CD4-positive, alpha-beta T cell treated with Interleukin-1 beta for 1 hour (primary cell): ENCODE results near the gene CNTN2.
A peak's percentile ranks its signal among the peaks of the same experiment; 100 is the strongest.

ENCODE experiments used
- DNase-seq, 2 donors: peaks; one replicate each; pipeline ENCODE4 v3.0.0-alpha.2; 2020 to 2022

The CNTN2 gene

DNA sequence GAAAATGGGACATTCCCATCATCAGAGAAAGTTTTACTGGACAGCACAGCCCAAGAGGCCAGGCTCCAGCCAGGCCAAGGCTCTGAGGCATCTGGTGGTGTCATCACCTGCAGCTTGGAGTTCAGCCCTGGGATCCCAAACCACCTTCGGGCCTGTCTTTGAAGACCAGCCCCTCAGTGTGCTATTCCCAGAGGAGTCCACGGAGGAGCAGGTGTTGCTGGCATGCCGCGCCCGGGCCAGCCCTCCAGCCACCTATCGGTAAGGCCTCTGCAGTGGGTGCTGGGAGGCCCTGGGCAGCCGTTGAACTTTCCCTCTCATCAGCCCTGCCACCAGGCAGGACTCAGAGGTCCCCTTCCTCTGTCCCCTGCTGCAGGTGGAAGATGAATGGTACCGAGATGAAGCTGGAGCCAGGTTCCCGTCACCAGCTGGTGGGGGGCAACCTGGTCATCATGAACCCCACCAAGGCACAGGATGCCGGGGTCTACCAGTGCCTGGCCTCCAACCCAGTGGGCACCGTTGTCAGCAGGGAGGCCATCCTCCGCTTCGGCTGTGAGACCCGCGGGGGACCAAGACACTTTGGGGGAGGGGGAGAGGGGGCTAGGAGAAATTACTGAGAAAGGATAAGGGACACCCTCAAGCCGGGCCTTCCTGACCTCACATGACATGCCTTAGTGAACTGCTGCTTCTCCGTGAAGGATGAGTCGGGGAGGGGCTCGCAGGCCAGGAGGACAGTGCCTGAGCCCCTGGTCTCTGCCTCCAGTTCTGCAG is 15.0 kb downstream of the CNTN2 start:
- DNase-seq: no peak

DNA sequence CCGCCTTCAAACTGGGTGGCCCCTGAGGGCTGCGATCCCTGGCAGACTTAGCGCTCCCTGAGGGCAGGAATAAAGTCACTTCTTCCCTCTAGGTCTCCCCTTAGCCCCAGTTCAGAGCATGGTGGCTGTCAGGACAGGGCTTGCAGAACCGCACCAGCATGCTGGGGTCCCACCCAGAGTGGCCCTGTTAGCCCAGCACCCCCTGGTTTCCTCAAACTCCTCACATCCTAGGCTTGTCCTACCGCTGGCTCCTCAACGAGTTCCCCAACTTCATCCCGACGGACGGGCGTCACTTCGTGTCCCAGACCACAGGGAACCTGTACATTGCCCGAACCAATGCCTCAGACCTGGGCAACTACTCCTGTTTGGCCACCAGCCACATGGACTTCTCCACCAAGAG is 15.8 kb downstream of the CNTN2 start:
- no peak for DNase-seq

DNA sequence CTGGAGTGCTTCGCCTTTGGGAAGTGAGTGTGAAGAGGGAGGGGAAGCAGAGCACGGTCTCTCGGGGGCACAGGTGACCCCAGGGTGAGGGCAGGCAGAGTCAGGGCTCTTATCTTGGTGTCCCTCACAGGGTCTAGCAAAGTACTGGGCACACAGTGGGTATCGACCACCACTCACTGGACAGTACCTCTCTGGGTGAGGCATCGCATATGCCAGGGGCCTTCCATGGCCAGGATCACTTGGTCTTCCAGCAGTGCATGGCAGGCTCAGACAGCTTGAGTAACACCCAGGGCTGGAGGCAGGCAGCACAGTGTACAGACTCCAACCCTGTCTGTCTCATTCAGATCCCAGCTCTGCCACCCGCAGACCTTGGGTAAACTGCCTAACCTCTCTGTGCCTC is 16.6 kb downstream of the CNTN2 start:
- no peak for DNase-seq

DNA sequence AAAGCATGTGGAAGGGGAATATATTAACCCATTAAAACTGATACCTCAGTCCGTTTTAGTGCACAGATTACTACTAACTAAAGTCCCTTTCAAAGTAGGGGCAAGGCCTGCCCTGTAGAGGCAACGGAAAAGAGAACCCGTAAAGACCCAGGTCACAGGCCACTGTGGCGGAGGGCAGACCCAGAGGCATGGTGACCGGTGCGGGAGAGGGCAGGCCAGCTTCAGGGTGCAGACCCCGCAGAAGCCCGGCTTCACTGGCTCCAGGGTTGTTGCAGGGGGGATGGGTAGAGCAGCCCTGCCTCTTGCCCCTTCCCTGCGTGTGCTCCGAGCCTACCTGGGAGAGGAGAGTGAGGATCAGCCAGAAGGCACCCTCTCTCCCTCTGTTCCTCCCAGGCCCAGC is 17.7 kb downstream of the CNTN2 start:
- no peak for DNase-seq

DNA sequence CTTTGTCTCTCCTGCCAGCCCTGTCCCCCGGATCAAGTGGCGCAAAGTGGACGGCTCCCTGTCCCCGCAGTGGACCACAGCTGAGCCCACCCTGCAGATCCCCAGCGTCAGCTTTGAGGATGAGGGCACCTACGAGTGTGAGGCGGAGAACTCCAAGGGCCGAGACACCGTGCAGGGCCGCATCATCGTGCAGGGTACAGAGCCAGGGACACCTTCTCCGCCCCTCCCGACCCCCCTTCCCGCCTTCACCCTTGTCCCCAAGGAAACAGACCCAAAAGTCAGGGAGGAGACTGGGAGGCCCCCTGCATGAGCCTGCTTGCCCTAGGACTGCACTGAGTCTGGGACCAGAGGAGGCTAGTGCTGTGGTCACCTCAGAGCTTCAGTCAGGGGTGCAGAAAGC is 18.2 kb downstream of the CNTN2 start:
- DNase-seq: no peak

DNA sequence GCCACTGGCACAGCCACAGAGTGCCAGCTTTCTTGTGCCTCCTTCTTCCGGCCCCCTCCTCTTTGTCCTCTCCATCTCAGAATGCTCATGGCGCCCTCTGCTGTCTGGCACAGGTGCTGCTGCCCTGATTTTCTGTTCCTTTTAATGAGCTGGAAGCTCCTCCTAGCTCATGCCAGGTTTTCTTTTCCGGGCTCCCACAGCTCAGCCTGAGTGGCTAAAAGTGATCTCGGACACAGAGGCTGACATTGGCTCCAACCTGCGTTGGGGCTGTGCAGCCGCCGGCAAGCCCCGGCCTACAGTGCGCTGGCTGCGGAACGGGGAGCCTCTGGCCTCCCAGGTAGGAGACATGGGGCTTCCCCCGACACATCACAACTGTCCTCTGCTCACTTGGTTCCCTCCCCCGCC is 18.7 kb downstream of the CNTN2 start:
- peak; percentile 60 to 65 for DNase-seq

DNA sequence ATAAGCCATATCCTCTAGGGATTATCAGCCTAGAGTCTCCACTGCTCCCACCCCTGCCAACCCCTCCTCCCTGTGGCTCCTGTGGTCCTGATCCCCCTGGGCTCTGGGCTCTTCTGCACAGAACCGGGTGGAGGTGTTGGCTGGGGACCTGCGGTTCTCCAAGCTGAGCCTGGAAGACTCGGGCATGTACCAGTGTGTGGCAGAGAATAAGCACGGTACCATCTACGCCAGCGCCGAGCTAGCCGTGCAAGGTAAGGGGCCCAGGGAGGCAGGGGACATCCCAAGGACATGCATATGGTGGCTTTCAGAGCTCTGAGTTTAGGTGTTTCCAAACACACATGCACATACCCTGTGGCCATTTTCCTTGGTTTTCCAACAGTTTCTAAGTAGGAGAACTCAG is 19.3 kb downstream of the CNTN2 start:
- DNase-seq: no peak

DNA sequence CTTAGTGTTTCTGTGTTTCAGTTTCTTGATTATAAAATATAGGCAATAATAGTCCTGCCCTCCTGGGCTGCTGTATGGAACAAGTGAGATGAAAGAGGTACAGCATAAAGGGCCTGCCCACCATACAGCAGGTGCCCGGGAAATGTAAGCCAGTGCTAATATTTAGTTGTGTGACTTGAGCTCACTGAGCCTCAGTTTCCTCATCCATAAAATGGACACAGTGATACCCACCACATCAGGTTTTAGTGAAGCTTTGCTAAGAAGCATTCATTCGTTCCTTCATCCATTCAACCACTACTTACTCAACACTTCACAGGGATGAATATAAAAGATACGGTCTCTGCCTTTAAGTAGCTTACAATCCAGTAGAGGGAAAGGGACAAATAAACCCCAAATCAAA is 19.9 kb downstream of the CNTN2 start:
- DNase-seq: no peak

DNA sequence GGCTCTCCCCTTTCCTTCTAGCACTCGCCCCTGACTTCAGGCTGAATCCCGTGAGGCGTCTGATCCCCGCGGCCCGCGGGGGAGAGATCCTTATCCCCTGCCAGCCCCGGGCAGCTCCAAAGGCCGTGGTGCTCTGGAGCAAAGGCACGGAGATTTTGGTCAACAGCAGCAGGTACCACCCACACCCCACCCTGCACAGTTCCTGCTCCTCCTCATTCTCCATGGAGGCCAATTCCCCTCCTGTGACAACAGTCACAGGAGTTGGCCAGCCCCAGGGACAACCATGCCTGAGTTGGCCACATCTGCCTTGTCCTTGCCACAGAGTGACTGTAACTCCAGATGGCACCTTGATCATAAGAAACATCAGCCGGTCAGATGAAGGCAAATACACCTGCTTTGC is 21.3 kb downstream of the CNTN2 start:
- no peak for DNase-seq

DNA sequence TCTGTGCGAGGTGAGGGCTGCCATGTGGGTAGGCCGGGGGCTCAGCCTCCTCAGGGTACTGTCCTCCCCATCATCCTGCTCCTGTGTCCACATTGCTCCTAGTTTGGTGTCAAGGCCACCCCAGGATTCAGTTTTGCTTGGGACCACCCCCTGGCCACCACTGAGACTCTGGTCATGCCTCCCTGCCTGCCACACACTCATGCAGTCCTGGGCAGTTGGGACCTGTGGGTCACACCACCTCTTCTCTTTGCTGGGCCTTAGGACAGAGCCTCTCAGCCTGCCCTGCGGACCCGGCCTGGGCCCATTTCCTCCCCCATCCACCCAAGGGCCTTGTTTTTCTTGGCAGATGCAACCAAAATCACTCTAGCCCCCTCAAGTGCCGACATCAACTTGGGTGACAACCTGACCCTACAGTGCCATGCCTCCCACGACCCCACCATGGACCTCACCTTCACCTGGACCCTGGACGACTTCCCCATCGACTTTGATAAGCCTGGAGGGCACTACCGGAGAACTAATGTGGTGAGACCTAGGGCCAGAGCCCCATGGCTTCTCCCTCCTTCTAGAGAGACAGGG is 21.8 kb downstream of the CNTN2 start:
- no peak for DNase-seq

DNA sequence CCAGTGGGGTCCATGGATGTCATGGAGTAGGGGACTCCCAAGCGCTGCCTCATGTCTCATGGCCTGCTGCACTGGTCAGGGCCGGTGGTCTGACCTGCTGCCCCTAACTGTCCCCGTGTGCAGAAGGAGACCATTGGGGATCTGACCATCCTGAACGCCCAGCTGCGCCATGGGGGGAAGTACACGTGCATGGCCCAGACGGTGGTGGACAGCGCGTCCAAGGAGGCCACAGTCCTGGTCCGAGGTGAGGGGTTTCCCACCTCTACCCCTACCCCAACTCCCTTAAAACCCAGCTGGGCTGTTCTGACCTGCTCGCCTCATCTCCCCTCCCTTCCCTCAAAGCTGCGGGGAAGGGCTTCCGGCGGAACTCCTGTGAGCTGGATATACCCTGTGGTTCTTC is 22.7 kb downstream of the CNTN2 start:
- no peak for DNase-seq

DNA sequence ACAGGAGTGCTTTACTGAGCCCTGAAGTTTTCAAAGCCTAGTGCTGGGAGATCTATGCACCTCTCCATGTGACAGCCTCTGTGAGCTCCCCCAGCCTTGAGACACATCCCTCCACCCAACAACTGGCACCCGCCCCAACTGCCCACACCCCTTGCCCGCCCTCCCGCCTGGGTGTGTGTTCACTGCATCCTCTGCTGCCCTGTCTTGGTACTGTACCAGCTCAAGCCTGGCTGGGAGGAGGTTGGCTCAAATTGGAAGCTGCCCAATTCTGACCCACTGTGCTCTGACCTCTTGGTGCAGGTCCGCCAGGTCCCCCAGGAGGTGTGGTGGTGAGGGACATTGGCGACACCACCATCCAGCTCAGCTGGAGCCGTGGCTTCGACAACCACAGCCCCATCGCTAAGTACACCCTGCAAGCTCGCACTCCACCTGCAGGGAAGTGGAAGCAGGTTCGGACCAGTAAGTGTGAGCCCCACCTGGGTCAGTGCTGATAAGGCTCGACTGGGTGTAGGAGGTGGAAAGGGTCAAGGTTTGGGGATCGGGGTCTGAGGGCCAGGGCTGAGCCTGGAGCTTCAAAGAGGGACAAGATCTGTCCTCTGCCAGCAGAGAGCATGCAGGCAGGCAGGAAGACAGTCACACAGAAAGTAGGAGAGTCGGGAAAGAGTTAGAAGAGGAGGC is 23.3 kb downstream of the CNTN2 start:
- DNase-seq: no peak

DNA sequence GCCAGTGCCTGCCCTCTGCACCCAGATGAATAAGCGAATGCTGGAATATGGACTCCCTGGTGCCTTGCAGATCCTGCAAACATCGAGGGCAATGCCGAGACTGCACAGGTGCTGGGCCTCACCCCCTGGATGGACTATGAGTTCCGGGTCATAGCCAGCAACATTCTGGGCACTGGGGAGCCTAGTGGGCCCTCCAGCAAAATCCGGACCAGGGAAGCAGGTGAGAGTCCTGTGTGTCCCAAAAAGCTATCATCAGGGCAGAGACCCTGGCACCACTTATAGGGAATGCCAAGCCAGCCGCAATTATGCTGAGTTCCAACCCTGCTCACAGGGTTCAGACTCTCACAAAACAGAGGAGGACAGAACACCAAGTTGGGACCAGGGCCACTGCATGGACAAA is 24.0 kb downstream of the CNTN2 start:
- DNase-seq: no peak

DNA sequence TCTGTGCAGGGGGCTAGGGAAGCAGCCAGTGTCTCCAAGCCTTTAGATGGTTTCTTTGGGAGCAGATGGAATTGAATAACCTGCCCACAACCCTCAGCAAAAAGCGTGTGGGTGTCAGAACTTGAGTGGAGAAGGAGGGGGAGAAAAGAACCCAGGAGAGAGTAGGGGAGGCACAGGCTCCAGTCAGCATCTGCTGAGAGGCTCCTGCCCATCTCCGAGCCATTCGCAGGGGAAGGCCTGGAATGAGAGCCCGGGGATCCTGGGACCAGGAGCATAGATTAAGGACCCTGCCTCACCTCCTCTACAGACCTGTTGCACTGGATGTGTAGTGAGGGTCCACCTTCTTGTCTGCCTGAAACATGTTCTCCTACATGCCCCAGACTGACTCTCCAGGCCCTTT is 25.0 kb downstream of the CNTN2 start:
- no peak for DNase-seq

DNA sequence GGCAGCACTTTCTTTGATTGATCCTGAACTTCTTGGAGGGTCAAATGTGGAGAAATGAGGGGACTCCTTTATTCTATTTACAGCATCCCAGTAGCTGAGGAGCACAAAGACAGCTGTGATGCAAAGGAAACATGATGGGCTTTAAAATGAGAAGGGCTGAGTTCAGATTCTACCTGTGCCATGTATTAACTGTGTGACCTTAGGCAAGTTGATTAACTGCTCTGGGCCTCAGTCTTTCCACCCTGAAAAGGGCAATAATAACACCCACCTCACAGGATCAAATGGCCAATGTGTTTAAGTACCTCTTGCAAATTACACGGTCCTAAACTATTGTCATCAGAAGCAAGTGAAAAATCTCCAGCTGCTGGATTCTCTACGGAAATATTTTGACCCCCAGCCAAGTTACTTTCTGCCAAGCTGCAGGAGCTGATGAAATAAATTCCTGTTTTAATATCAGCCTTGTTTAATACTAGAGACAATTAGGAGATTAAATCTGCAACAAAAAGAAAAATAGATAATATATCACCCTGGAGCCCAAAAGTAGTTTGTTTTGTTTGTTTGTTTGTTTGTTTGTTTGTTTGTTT is 25.5 kb downstream of the CNTN2 start:
- no peak for DNase-seq

DNA sequence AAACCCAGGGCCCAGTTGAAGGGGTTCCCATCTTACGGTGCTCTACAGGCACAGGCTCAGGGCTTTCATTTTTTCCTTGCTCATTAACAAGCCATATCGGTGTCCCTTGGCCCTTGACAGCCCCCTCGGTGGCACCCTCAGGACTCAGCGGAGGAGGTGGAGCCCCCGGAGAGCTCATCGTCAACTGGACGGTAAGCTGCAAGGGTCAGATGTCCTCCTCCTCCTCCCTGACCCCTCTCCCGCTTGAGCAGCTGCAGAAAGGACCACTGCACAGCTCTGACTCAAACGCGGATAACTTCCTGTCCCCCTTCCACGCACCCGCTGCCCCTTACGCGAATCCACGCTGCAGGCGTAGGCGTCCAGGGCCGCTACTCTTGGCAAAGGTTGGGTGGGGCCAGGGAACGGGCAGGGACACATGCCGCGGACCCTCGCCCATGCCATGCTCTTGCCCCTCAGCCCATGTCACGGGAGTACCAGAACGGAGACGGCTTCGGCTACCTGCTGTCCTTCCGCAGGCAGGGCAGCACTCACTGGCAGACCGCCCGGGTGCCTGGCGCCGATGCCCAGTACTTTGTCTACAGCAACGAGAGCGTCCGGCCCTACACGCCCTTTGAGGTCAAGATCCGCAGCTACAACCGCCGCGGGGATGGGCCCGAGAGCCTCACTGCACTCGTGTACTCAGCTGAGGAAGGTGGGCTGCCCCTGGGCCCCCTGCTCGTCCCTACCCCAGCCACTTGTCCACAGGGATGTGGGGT is 26.5 kb downstream of the CNTN2 start:
- no peak for DNase-seq

DNA sequence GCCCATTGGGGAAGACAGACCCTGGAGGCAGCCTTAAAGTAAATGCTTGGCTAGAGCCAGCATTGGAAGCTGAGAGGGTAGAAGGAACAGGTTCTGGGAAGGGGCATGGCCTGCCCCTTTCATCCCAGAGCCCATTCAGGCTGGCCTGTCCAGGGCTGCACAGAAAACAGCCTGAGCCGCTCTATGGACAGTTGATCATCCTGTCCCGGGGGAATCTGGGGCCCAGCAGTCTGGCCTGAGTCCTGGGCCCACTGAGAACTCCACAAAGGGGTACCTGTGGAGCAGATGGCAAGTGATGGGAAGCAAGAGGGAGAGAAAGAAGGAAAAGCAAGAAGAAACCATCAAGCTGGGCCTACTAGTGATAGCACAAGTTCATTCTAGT is 28.0 kb downstream of the CNTN2 start:
- no peak for DNase-seq

DNA sequence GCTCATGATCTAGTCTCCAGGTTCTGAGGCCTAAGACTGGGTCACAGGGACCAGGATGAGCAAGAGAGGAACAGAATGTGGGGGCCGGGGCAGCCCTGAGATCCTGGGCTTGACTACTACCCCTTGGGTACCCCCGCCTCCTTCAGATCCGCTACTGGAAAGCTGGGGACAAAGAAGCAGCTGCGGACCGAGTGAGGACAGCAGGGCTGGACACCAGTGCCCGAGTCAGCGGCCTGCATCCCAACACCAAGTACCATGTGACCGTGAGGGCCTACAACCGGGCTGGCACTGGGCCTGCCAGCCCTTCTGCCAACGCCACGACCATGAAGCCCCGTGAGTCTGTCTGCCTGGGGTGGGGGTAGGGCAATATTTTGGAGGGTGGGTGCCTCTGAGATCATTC is 28.8 kb downstream of the CNTN2 start:
- DNase-seq: no peak

DNA sequence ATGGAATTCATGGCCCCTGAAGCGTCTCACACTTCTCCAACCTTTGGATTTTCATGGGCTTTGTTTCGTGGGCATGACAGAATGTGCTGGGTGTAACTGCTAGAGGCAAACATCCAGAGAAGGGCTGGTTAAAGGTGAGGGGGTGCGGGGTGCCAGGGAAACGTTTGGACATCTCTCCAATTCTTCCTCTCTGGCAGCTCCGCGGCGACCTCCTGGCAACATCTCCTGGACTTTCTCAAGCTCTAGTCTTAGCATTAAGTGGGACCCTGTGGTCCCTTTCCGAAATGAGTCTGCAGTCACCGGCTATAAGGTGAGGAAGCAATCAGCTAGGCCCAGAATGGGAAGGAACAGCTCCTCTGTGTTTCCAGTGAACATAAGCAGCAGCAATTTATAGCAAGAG is 29.3 kb downstream of the CNTN2 start:
- no peak for DNase-seq

DNA sequence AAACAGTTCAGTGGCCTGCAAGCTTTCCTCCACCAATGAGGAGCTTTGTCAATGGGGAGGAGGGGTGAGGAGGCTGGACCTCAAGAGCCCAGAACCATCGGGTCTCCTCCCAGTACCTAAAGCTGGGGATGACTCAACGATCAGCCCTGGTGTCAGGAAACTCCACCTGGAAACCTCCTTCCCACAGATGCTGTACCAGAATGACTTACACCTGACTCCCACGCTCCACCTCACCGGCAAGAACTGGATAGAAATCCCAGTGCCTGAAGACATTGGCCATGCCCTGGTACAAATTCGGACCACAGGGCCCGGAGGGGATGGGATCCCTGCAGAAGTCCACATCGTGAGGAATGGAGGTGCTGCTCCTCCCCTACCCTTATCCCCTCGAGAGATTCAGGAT is 29.9 kb downstream of the CNTN2 start:
- DNase-seq: no peak

DNA sequence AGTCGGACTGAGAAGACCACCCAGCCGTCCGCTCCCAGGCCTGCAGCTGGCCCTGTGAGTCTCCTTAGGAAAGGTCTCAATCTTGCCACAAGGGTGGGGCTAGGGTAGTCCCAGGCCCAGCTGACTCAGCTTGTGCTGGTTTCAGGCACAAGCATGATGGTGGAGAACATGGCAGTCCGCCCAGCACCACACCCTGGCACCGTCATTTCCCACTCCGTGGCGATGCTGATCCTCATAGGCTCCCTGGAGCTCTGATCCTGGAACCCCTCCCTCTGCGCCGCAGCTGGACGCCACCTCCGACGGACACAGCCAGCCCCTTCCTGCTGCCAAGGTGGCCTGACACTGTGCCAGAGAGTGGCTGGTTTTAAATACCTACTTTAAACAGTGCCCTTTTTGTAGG is 30.5 kb downstream of the CNTN2 start:
- DNase-seq: no peak

DNA sequence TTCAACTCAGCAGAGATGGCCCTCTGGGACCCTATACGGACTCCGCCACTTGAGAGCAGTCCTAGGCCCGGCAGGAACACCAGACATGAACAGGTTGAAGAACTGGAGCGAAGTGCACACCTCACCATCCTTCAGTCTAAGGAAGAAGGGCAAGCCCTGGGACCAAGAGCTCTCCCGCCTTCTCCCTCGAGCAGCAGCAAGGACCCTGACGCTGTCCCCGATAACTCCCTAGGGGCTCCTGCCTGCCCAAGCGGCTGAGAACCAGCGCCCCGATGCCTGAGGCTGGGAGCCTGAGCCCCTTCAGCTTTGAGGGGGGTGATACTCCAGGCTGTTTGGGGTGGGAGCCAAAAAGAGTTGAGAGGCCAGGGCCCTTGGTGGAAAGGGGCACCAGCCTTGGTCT is 31.1 kb downstream of the CNTN2 start:
- DNase-seq: no peak

DNA sequence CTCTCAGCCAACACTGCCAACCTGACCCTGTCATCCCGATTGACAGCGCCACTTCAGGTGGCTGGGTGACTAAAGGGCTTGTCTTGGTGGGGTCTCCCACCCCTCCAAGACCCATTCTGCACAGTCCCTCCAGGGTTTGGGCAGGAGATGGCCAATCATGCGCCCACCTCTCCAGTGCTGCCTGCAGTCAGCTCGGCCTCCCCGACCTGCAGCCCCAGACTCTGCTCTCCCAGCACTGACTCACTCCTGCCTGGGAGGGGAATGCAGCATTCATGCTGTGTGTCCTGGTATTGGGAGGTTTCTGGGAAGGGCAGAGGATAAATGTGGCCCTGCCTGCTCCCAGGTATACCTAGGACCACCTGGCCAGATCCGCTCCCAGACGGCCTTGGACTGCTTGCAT is 31.5 kb downstream of the CNTN2 start:
- DNase-seq: no peak
